ENCODE data around the gene PPP1R3E. TPM values are rescaled to one million over a fixed set of nuclear protein-coding genes. Genes with fewer than 3 reads are reported as not detected.

Gene PPP1R3E
- total and polyA plus RNA-seq, 2 of the 13 experiments (the other 11 are each of a cell fraction or from before 2014, with no cell fraction given) = 16.5 to 26.5 TPM

DNA sequence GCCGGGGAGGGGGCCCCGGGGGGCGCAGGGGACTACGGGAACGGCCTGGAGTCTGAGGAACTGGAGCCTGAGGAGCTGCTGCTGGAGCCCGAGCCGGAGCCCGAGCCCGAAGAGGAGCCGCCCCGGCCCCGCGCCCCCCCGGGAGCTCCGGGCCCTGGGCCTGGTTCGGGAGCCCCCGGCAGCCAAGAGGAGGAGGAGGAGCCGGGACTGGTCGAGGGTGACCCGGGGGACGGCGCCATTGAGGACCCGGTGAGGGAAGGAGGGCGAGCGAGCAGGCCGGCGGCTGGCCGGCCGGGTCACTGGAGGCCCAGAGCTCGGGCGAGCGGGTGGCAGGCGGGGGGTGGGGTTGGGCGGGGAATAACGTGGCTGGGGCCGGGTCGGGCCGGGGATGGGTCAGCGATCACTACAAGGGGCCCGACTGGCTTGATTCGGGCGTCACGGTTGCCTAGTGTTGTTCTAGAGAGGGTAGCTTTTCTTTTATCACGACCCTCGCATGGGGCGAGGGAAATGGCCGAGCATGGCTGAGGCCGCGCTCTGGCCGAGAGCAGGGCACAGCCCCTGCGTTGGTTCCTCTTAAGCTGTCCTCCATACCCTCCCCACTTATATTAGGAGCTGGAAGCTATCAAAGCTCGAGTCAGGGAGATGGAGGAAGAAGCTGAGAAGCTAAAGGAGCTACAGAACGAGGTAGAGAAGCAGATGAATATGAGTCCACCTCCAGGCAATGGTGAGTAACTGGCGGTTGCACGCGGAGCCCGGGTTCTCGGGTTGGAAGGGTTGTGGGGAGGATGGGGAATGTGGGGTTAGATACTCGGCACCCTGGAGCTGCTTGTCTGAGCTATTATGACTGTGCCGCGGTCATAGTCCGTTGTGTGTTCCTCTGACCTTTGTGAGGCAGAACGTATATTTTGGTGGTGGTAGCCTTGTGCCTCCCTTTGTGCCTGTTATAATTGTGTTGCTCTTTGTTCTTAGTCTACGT is 19.2 kb upstream of the PPP1R3E start (continued):
- TF ChIP-seq, protein P1, sequence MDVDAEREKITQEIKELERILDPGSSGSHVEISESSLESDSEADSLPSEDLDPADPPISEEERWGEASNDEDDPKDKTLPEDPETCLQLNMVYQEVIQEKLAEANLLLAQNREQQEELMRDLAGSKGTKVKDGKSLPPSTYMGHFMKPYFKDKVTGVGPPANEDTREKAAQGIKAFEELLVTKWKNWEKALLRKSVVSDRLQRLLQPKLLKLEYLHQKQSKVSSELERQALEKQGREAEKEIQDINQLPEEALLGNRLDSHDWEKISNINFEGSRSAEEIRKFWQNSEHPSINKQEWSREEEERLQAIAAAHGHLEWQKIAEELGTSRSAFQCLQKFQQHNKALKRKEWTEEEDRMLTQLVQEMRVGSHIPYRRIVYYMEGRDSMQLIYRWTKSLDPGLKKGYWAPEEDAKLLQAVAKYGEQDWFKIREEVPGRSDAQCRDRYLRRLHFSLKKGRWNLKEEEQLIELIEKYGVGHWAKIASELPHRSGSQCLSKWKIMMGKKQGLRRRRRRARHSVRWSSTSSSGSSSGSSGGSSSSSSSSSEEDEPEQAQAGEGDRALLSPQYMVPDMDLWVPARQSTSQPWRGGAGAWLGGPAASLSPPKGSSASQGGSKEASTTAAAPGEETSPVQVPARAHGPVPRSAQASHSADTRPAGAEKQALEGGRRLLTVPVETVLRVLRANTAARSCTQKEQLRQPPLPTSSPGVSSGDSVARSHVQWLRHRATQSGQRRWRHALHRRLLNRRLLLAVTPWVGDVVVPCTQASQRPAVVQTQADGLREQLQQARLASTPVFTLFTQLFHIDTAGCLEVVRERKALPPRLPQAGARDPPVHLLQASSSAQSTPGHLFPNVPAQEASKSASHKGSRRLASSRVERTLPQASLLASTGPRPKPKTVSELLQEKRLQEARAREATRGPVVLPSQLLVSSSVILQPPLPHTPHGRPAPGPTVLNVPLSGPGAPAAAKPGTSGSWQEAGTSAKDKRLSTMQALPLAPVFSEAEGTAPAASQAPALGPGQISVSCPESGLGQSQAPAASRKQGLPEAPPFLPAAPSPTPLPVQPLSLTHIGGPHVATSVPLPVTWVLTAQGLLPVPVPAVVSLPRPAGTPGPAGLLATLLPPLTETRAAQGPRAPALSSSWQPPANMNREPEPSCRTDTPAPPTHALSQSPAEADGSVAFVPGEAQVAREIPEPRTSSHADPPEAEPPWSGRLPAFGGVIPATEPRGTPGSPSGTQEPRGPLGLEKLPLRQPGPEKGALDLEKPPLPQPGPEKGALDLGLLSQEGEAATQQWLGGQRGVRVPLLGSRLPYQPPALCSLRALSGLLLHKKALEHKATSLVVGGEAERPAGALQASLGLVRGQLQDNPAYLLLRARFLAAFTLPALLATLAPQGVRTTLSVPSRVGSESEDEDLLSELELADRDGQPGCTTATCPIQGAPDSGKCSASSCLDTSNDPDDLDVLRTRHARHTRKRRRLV (CRISPR knock-in tag; IDR thresholded peaks at IDR 0.05) = no peak
- no peak for TF ChIP-seq HDAC6 (IDR thresholded peaks at IDR 0.05; ENCODE audit: low read depth, low read length)
- TF ChIP-seq ZNF329 (CRISPR knock-in tag; IDR thresholded peaks at IDR 0.05; ENCODE audit: low read depth) = peak; percentile 55
- TF ChIP-seq SRF (IDR thresholded peaks at IDR 0.05; ENCODE audit: low read depth, low read length) = no peak
- TF ChIP-seq ZFP36L1 (CRISPR knock-in tag; IDR thresholded peaks at IDR 0.05) = no peak; the same call in 1 of the 2 replicates
- TF ChIP-seq, protein P2, sequence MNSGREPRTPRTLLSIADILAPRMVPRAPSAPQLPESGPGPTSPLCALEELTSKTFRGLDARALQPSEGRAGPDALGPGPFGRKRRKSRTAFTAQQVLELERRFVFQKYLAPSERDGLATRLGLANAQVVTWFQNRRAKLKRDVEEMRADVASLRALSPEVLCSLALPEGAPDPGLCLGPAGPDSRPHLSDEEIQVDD (CRISPR knock-in tag; IDR thresholded peaks at IDR 0.05; ENCODE audit: borderline replicate concordance) = peak; percentile 36; the same call in 1 of the 2 replicates
- no peak for TF ChIP-seq PHB2 (IDR thresholded peaks at IDR 0.05; ENCODE audit: partially characterized antibody)
- no peak for TF ChIP-seq HCFC1 (IDR thresholded peaks at IDR 0.05; ENCODE audit: low read depth, low read length)
- no peak; the same call in 1 of the 2 replicates for TF ChIP-seq ZBTB2 (CRISPR knock-in tag; IDR thresholded peaks at IDR 0.05; ENCODE audit: low read depth)
- TF ChIP-seq, protein P3, sequence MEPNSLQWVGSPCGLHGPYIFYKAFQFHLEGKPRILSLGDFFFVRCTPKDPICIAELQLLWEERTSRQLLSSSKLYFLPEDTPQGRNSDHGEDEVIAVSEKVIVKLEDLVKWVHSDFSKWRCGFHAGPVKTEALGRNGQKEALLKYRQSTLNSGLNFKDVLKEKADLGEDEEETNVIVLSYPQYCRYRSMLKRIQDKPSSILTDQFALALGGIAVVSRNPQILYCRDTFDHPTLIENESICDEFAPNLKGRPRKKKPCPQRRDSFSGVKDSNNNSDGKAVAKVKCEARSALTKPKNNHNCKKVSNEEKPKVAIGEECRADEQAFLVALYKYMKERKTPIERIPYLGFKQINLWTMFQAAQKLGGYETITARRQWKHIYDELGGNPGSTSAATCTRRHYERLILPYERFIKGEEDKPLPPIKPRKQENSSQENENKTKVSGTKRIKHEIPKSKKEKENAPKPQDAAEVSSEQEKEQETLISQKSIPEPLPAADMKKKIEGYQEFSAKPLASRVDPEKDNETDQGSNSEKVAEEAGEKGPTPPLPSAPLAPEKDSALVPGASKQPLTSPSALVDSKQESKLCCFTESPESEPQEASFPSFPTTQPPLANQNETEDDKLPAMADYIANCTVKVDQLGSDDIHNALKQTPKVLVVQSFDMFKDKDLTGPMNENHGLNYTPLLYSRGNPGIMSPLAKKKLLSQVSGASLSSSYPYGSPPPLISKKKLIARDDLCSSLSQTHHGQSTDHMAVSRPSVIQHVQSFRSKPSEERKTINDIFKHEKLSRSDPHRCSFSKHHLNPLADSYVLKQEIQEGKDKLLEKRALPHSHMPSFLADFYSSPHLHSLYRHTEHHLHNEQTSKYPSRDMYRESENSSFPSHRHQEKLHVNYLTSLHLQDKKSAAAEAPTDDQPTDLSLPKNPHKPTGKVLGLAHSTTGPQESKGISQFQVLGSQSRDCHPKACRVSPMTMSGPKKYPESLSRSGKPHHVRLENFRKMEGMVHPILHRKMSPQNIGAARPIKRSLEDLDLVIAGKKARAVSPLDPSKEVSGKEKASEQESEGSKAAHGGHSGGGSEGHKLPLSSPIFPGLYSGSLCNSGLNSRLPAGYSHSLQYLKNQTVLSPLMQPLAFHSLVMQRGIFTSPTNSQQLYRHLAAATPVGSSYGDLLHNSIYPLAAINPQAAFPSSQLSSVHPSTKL (CRISPR knock-in tag; IDR thresholded peaks at IDR 0.05) = no peak
- no peak for TF ChIP-seq ZNF382 (CRISPR knock-in tag; IDR thresholded peaks at IDR 0.05; ENCODE audit: borderline replicate concordance)
- no peak for TF ChIP-seq ARNT2 (CRISPR knock-in tag; IDR thresholded peaks at IDR 0.05; ENCODE audit: low read depth)
- no peak; the same call in 1 of the 2 replicates for TF ChIP-seq ZFP90 (CRISPR knock-in tag; IDR thresholded peaks at IDR 0.05; ENCODE audit: borderline replicate concordance)
- TF ChIP-seq, protein P4, sequence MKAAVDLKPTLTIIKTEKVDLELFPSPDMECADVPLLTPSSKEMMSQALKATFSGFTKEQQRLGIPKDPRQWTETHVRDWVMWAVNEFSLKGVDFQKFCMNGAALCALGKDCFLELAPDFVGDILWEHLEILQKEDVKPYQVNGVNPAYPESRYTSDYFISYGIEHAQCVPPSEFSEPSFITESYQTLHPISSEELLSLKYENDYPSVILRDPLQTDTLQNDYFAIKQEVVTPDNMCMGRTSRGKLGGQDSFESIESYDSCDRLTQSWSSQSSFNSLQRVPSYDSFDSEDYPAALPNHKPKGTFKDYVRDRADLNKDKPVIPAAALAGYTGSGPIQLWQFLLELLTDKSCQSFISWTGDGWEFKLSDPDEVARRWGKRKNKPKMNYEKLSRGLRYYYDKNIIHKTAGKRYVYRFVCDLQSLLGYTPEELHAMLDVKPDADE (CRISPR knock-in tag; IDR thresholded peaks at IDR 0.05) = peak; percentile 87; the same call in 1 of the 2 replicates
- TF ChIP-seq ZNF484 (CRISPR knock-in tag; IDR thresholded peaks at IDR 0.05; ENCODE audit: borderline replicate concordance, low read depth) = no peak
